H1 (cell line): ENCODE data around the gene REXO5. TPM values are rescaled to one million over a fixed set of nuclear protein-coding genes. Genes with fewer than 3 reads are reported as not detected.

Source experiments
- KDM1A ChIP-seq: fragments of 200-600, 300-600 bp; sonication (generic); IDR thresholded peaks from 2 replicates; pipeline ENCODE4 v1.7.1; 2016; ENCODE audit warnings: mild to moderate bottlenecking, low read length, borderline replicate concordance
- SIN3A ChIP-seq, 2 experiments: IDR thresholded peaks in 1 of 2; conservative IDR thresholded peaks in 1 of 2; 2 replicates each; pipeline ENCODE4 v1.6.1; 2011 to 2012; ENCODE audit warnings: low read length in 2 of 2, improper control_type of control experiment in 1 of 2, low read depth in 1 of 2, mild to moderate bottlenecking in 1 of 2
- polyA plus RNA-seq, 7 experiments: library from polyadenylated mRNA; depleted of rRNA in 3 of 7; stranded (reverse) in 5 of 7; unstranded in 2 of 7; fragments of >200 nt in 5 of 7; fragments of 200-250 nt in 2 of 7; gene quantifications; 1 replicate in 5 of 7; 2 replicates in 1 of 7; 4 replicates in 1 of 7; pipeline versions ENCODE4 v1.2.1 to v1.2.3, GENCODE V29; 2011 to 2013; ENCODE audit warnings: missing spikeins in 2 of 7, mixed read lengths in 2 of 7
- total RNA-seq: library from RNA; stranded (reverse); fragmentation: NEBNext Ultra II Directional; extraction: Animal tissue kit (Norgen Biotek cat#: 25700); gene quantifications from 2 replicates; pipeline ENCODE4 v1.2.1, GENCODE V29; 2021

Gene REXO5
- total and polyA plus RNA-seq, 2 of the 8 experiments (the other 6 are each of a cell fraction or from before 2014, with no cell fraction given) = 2.4 to 8.9 TPM

GRCh38 chr16:20839504-20839903 lies 33.2 kb downstream of the REXO5 start (continued):
- TF ChIP-seq SIN3A (conservative IDR thresholded peaks at IDR 0.05 in 1 of 2, IDR thresholded peaks at IDR 0.05 in 1 of 2; ENCODE audit: low read depth in 1 of 2, low read length in 2 of 2) (no peak), KDM1A (no peak)
- TF ChIP-seq, all 59 proteins: peak for 0
